HUES64 (cell line): ENCODE results near the gene LPAR6.

ENCODE experiments used
- H3K27ac ChIP-seq: 2 replicates; pipeline ENCODE4 v1.7.0; 2013; ENCODE audit warnings: low read depth, low read length, inconsistent platforms
- H3K27me3 ChIP-seq: 2 replicates; pipeline ENCODE4 v1.6.1; 2013; ENCODE audit warnings: mild to moderate bottlenecking, low read length; ENCODE audit not compliant: insufficient read depth
- H3K36me3 ChIP-seq: 2 replicates; pipeline ENCODE4 v1.6.1; 2013; ENCODE audit warnings: mild to moderate bottlenecking, low read length; ENCODE audit not compliant: insufficient read depth
- H3K4me1 ChIP-seq: 2 replicates; pipeline ENCODE4 v1.6.1; 2013; ENCODE audit warnings: mild to moderate bottlenecking, low read length, moderate library complexity; ENCODE audit not compliant: insufficient read depth
- H3K4me3 ChIP-seq: 2 replicates; pipeline ENCODE4 v1.5.1; 2013; ENCODE audit warnings: mild to moderate bottlenecking, low read length, moderate library complexity
- H3K9ac ChIP-seq: 2 replicates; pipeline ENCODE4 v1.6.1; 2013; ENCODE audit warnings: mild to moderate bottlenecking, low read depth, low read length
- H3K9me3 ChIP-seq: 2 replicates; pipeline ENCODE4 v1.6.1; 2013; ENCODE audit warnings: low read depth, low read length; ENCODE audit not compliant: insufficient read depth
- WGBS: fragments of 150-250, 120-280 bp; methylation state at CpG from one replicate; pipeline ENCODE4 v1.1.7; 2013; ENCODE audit warnings: missing lambda C conversion rate; 5-methylcytosine and 5-hydroxymethylcytosine counted together

The LPAR6 gene

GRCh38 chr13:48369988-48370387 lies 42.9 kb downstream of the LPAR6 start:
- no peaks in the 10 kb centered on the region for H3K4me1 ChIP-seq
- H3K27me3 ChIP-seq = no peaks in the 10 kb centered on the region
- H3K4me3 ChIP-seq = no peak overlapping the region
- H3K36me3 ChIP-seq = peaks cover 4% of the 10 kb centered on the region; the same call in 1 of the 2 replicates
- no peak overlapping the region for H3K9ac ChIP-seq
- 90% methylated on average over 1 of the region's 1 CpG for WGBS
- no peak overlapping the region for H3K27ac ChIP-seq
- H3K9me3 ChIP-seq = no peaks in the 10 kb centered on the region
